Ureter (tissue), 1 donor: ENCODE measurements around the gene ERH. TPM values are rescaled to one million over a fixed set of nuclear protein-coding genes. Genes with fewer than 3 reads are reported as not detected.
"Not testable (repeated sequence)": the region's sequence is repeated elsewhere in the genome, so short reads cannot be mapped to it uniquely, and the experiment has no call there.

Source experiments
- DNase-seq: peaks from one replicate; pipeline ENCODE4 v3.0.0-alpha.2; 2020; ENCODE audit warnings: low spot score
- total RNA-seq: library from RNA; stranded (reverse); gene quantifications from one replicate; pipeline ENCODE4 v1.2.4, GENCODE V29; 2023
- donor health status: DM: yes; HTN: yes; CAD: no.

ERH gene
- total RNA-seq, 1 donor from 2014 or later, result 219 TPM

DNA sequence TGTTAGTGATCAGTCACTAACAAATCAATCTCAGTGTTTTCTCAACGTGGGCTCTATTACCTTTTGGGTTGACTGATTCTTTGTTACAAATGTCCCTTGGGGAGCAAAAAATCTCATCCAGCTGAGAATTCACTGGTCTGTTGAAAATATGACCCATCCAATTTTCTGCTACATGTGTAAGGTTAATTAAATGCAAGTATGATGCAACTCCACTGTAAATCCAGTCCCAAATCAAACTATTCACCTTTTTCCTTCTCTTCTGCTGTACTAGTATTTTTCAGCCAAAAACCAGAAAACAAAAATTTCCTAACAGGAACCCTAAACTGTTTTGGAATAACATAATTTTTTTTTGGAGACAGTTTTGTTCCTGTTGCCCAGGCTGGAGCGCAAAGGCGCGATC is 2.2 kb downstream of the ERH start:
- no peak for DNase-seq

DNA sequence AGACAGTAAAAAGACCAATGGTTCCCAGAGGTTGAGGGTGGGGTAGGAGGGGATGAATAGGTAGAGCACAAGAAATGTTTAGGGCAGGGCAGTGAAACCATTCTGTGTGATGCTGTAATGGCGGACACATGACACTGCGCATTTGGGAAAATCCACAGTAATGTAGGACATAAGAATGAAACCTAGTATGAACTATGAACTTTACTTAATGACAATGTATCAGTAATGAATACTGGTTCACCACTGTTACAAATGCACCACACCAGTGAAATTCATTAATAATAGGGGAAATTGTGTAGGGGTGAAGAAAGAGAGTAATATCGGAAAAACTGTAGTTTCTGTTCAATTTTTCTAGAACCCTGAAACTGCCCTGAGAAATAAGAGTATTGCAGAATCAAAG is 5.6 kb downstream of the ERH start:
- no peak for DNase-seq

DNA sequence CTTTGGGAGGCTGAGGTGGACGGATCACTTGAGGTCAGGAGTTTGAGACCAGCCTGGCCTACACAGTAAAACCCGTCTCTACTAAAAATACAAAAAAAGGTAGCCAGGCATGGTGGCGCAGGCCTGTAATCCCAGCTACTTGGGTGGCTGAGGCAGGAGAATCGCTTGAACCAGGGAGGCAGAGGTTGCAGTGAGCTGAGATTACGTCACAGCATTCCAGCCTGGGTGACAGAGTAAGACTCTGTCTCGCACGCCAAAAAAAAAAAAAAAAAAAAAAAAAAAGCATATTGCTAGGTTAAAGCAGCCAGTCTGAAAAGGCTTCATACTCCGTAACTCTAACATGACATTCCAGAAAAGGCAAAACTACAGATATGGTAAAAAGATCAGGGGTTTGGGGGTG is 6.7 kb downstream of the ERH start:
- DNase-seq, result not testable (repeated sequence)

DNA sequence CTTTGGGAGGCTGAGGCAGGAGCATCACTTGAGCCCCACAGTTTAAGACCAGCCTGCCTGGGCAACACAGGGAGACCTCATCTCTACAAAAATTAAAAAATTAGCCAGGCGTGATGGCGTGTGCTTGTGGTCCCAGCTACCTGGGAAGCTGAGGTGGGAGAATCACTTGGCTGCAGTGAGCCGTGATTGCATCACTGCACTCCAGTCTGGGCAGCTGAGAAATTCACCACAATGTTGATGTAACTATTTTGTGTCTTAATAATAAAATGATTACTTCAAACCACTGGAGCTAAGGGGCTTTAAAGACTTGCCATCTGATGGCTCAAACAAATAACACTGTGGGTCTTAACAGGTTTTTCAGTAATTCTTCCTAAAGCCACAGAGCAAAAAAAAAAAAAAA is 10.8 kb downstream of the ERH start:
- no peak for DNase-seq

DNA sequence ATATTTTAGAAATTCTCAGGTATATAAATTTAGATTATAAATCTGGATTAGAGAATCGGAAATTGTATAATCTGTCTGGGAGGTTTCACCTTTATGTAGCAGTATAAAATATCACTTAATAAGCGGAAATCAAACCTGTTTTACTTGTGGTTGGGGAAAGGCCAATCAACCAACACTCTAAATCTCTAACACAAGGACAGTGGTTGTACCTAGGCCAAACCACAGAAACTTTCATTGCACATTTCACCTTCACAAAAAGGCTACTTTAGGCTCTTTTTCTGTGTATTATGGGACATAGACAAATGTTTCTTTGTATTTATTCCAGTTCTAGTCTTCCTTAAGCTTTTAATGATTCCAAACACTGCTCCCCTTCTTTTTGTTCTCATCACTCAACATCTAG is 19.8 kb downstream of the ERH start:
- DNase-seq, result no peak

DNA sequence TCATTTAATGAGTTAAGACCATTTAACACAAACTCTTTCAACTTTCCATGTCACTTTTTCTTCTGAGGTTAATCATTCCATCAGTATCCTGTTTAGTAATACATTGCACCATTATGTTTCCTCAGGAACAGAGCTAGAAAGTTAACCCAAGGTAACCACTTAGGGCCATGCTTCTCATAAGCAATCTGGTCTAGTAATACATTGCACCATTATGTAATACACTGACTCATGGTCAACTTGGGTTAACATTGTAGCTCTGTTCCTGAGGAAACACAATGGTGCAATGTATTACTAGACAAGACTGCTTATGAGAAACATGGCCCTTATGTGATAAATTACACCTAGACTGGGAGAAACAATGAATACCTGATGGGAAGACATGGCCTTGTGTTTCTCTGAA is 21.7 kb downstream of the ERH start:
- DNase-seq, result no peak

DNA sequence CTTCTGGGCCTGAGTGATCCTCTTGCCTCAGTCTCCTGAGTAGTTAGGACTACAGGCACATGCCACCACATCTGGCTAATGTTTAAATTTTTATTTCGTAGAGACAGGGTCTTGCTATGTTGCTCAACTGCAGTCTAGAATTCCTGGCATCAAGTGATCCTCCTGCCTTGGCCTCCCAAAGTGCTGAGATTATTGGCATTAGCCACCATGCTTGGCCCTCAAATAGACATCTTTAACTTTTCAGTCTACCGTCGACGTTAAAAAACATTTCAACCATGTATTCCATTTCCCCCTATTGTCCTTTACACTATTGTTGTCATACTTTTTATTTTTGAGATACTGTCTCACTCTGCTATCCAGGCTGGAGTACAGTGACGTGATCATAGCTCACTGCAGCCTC is 22.4 kb downstream of the ERH start:
- DNase-seq, result no peak

DNA sequence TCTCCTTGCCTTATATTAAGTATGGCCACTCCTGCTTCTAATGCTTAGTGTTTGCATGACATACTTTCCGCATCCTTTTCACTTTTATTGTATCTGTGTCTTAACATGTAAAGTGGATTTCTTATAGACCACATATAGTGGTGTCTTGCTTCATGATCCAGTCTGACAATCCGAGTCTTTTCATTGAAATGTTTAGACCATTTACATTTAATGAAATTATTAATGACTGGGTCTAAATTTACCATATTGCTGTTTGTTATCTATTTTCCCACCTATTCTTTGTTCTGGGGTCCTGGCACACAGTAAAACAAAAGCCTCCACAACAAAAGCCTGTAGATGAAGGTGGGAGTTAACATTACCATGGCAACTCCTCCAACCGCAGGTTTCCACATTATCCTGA is 22.9 kb downstream of the ERH start:
- no peak for DNase-seq

DNA sequence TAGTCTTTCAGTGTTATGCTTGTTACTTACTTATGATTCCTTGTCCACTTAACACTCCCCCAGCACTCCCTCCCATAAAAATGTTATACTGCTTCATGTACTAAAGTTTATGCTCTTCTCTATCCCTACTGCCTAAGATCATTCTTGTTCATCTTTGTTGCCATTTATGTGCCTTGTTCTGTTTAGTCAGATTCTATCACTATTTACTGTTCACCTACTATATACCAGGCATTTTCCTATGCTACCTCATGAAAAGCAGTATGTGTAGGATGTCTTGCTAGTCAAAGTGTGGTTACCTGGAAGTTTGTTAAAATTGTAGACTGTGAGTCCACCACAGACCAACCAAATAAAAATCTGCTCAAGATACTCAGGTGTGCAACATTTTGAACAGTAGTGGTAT is 23.9 kb downstream of the ERH start:
- no peak for DNase-seq

DNA sequence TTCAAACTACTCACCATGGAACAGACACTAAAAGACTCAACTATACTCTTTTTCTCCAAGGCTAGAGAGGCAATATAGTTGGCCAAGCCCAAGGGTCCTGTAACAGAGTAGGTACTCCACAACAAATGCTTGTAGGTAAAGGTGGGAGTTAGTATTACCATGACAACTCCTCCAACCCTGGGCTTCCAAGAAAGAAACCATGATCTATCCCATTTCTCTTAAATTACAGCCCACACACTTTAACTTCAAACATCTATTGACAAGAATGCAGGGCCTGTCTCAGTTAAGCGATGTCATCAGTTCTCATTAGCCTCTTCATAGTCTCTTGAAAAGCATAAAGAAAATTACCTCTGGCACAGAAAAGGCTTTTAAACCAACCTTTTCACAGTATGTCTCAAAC is 25.0 kb downstream of the ERH start:
- no peak for DNase-seq

DNA sequence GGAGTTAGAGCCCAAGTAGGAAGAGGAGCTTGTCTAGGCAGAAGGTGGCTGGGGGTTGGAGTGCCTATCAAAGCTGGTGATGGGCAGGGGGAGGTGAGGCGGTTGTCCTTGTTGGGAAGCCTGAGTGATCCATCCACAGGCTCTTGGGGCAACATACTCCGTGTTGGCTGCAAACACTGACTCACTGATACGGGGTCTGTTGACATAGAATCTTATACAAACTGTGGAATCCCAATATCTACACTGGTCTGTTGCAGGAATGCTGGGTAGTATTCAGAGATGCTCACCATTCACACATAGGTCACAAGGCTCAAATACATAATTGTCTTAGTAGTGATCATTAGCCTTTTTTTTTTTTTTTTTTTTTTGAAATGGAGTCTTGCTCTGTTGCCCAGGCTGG is 26.0 kb downstream of the ERH start:
- no peak for DNase-seq

DNA sequence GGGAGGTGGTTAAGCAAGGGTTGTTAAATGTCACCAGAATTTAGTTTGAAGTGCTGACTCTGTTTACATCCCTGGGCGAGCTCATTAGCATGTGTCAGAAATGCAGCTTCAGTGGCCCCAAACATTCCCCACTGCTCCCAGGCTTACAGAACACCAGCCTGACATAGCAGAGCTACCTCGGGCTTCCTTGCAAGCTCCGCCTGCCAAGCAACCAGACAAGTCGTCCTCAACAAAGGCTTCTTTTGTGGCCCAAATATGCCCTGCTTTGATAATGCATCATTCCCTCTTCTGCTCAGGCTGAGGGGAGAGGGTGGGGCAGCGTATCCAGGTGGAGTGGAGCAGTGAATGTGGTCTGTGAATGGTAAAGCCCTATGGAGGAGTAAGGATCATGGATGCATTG is 28.0 kb downstream of the ERH start:
- no peak for DNase-seq

DNA sequence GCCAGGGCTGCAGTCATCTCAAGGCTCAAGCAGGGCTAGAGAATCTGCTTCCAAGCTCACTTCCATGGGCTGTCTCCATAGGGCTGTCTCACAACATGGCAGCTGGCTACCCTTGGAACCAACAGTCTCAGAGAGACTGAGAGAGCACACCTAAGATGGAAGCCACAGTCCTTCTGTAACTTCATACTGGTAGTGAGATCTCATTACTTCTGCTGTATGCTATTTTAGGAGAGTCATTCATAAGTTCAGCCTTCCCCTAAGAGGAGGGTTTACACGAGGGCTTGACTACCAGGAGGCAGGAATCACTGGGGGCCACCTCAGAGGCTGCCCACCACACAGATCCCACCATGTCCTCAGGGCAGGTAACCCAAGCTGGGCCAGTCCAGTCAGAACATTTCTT is 29.7 kb downstream of the ERH start:
- DNase-seq, result no peak

DNA sequence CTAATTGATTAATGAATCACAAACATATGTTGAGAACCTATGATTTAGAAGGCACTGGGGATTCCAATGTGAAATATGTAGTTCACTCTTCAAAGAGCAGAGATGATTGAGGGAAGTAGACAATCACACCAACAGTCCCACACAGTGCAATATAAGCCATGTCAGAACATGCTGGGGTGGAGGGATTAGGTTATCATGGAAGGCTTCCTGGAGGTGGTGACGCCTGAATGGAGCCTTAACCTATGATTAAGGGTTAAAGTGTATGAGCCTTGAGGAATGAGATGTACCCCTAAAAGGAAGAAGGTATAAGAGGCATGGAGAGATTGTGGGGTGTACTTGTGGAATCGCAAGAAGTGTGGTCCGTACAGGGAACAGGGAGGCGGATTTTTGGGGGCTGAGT is 31.3 kb downstream of the ERH start:
- no peak for DNase-seq

DNA sequence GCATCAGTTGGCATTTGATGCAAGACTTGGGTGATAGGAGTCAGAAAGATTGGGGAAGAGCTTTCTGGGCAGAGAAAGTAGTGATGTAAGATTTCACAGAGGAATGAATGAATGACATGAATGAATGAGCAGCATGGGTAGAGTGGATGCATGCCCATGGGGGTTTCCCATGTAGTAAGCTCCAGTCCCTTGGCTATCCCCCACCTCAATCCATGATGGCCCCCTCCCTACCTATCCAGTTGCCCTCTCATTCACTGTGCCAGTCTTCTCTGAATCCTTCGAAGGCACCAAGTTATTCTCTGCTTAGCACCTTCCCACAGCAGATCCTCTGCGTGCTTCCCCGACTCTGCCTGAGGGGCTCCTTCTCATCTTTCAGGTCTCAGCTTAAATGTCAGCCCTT is 32.0 kb downstream of the ERH start:
- DNase-seq, result no peak

DNA sequence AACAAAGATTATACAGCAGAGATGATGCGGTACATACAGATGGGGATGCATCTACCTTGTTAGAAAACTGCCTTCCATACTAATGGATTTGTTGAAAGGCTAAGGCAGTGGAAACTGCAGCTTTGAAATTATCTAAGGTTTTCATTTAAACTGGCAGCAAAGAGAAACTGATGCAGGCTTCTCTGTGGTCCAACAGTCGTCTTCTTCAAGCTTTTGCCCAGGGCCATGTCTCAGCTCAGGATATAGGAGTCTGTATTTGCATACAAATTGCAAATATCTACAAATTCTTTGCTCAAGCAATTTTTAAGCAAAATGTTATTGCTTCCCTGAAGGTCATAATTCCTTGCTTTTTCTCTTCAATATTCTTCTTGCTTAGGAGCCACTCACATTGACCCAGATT is 33.7 kb downstream of the ERH start:
- DNase-seq, result no peak

DNA sequence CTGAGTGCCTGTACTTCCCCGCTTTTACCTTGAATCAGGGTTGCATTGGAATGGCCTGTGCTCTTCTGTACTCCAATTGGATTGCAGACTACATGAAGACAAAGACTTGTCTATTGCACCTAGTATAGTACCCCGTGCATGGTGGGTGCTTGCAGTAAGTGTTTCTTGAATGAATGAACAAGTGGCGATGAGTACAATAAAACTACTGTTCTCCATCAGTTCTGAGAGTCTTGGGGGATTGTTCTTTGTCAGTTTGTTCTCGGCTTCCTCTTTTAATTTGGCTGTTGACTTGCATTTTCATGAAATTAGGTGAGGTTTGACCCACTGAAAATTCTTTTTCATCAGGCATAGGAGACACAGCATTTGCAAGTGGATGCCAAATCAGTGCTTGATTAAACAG is 34.1 kb downstream of the ERH start:
- DNase-seq, result no peak

DNA sequence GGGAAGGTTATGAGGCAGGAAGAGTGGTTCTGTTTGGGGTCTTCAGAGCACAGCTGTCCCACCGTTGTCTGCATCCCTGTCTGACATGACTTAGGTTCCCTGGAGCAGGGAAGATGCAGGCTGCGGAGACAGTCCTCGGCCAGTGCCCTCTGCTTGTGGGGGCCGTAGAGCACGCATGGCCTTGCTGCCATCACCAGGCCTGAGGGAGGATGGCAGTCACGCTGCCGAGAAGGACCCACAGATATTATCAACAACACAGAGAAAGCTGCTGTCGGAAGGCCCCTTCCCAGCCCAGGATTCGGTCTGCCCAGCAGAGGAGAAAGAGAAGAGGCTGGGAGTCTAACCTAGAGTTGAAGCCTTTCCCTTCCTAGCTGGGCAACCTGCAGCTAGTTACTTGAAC is 35.0 kb downstream of the ERH start:
- no peak for DNase-seq

DNA sequence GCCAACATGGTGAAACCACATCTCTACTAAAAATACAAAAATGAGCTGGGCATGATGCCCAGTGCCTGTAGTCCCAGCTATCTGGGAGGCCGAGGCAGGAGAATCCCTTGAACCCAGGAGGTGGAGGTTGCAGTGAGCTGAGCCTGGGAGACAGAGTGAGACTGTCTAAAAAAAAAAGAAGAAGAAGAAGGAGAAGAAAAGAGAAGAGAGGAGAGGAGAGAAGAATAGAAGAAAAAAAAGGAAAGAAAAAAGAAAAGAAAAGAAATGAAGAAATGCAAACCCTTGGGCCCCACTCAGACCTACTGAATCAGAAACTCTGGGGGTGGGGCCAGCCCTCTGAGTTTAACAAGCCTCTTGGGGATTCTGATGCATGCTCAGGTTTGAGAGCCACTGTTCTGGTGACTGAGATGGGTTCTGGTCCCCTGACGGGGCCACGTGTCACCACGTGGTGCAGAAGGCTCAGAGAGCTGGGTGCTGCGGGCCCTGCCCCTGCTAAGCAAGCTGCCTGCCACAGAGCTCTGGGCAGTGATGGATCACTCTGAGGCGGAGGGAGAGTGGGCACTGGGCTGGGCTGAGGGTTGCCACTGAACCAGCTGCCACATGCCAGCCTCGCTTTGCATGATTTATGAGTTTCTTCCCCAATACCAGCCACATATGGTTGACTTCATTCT is 37.5 kb downstream of the ERH start:
- DNase-seq, result no peak

DNA sequence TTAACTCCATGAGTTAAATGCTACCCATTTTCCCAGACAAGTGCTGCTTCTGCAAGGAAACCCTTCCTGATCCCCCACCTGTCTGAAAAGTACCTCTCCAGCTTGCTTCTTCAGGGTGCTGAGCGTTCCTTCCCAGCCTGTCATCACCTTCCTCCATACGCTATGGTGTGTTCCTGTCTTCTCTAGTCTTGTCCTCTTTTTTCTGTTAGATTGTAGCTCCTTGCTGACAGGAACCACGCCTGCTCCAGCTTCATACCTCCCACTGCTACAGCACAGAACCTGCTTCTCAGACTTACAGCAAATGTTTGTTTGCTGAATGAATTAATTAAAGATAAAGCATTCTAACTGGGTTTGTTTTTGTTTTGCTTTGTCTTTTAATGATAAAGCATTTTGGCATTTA is 39.1 kb downstream of the ERH start:
- DNase-seq, result no peak

DNA sequence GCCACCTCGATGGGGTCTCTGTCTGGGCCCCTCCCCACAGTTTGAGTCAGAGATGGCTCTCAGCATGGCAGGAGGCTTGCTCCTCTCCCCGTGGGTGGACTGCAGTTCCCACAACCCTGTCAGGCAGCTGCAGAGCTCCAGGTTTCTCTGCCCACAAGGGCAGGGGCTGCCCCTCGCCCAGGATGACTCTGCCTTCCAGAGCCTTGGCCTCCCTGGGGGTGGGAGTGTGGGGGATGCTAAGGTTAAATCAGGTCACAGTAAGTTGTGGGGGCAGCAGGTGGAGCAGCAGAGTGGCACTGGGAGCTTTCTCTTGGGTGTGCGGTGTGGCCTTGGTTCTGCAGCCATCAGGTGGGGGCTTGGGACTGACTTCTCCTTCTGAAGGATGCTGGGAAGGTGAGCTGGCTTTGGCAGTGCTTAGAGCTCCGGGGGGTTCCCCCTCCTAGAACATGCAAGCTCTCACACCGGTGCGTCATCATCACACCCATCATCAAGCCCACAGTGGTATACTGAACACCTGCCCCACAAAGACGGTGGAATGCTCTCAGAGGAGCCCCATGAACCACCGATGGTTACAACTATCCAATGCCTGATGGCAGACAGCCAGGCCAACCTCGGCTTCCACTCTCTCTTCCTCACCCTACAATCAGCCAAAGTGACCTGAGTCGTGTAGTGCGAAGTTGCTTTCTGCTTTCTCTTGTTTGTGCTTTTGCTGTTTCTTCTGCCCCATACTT is 39.7 kb downstream of the ERH start:
- no peak for DNase-seq

DNA sequence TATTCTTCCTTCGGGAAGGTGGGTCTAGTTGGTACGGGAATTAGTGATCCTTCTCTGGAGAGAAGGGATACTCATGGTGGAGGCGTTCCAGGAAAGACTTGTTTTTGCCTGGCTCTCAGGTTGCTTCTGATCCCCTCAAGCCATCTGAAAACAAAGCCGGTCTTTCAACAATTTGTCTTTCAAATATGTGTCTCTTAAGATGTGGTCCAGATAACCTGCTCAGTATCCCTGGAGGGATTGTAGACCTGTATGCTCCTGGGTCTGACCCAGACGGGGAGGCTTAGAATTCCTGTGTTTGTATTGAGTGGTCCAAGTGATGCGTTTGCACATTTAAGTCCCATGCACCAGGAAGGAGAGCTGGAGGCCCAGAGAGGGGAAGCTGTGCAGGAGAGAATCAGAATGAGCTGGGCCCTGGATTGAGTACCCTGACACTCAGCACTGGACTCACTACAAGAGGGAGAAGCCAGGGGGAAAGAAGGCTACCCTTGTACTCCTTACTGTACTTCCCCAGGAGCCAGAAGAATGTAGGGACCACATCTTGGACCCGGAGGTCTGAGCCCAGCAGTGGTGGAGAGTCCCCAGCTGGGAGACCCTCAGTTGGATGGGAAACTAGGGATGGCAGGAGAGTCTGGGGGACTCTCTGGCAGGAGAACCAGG is 40.4 kb downstream of the ERH start:
- no peak for DNase-seq

DNA sequence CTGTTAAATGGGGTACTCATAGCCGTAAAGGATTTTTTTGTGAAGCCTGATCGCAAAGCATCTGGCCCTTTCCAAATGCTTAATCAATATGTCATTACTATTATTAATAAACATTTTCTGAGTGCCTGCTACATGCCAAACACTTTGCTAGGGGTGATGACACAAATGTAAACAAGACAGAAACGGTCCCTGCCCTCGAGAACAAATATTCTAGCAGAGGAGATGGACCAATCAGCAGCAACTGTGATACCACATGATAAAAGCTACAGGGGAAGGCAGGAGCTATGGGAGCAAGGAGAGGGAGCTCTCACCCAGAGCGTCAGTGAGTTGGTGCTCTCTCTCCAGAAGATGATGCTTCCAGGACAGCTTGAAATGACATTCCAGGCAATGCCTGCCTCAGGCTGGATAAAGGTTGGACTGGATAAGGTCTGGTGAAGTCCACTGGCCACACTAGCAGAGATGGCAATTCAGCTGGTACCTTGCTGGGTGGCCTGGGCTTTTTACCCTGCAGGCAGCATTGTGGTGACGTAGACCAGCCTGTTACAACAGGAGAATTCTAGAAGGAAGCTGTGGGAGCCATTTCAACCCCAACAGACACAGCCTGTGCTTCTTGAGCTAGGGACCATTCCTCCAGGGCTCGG is 41.1 kb downstream of the ERH start:
- no peak for DNase-seq
